KOPT-K1 (cell line): ENCODE data around the gene EGF.
"Not testable (repeated sequence)": the region's sequence is repeated elsewhere in the genome, so short reads cannot be mapped to it uniquely, and the experiment has no call there.

Experiments used
- H3K27ac ChIP-seq: fragments of 200-600 bp; sonication (generic); 2 replicates; pipeline ENCODE4 v1.5.1; 2016; ENCODE audit warnings: antibody characterized with exemption, mild to moderate bottlenecking, low read depth, low read length; ENCODE audit not compliant: poor library complexity, severe bottlenecking
- H3K36me3 ChIP-seq: fragments of 200-600 bp; sonication (generic); 2 replicates; pipeline ENCODE4 v1.5.1; 2017; ENCODE audit warnings: antibody characterized with exemption, mild to moderate bottlenecking, low read length, moderate library complexity; ENCODE audit not compliant: insufficient read depth
- H3K9me3 ChIP-seq: fragments of 200-600 bp; sonication (generic); 2 replicates; pipeline ENCODE4 v1.5.1; 2017; ENCODE audit warnings: antibody characterized with exemption, low read length, mild to moderate bottlenecking; ENCODE audit not compliant: insufficient read depth, poor library complexity, severe bottlenecking

EGF gene

GRCh38 chr4:110009550-110009949 lies 96.9 kb downstream of the EGF start:
- Histone ChIP-seq H3K36me3 (no peaks in the 10 kb centered on the region), H3K9me3 (no peaks in the 10 kb centered on the region), H3K27ac (no peak overlapping the region)

- no peak overlapping the region for H3K27ac ChIP-seq
- H3K36me3 ChIP-seq = no peaks in the 10 kb centered on the region
- H3K9me3 ChIP-seq = no peaks in the 10 kb centered on the region
Observed at GRCh38 chr4:110010797-110011196, 98.1 kb downstream of the EGF start.

DNA sequence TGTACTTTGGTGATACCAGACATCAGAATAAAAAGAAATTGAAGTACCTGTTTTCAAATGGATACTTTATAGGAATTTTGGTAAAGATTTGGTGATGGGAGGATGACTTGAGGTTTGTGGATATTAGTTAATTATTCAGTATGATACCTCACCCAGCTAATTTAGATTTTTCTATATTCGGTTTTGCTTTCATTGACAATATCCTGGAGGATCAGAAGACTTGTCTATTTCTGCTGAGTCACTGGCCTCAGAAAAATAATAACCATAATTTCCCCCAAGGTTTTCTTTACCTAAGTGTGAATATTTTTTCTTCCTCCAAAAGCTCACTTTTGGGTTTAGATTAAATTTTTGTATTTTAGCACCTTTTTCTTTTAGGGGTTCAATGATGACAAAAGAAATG lies 100.2 kb downstream of the EGF start:
- H3K36me3 ChIP-seq = no peaks in the 10 kb centered on the region
- no peak overlapping the region for H3K27ac ChIP-seq
- H3K9me3 ChIP-seq = peaks cover 5% of the 10 kb centered on the region

DNA sequence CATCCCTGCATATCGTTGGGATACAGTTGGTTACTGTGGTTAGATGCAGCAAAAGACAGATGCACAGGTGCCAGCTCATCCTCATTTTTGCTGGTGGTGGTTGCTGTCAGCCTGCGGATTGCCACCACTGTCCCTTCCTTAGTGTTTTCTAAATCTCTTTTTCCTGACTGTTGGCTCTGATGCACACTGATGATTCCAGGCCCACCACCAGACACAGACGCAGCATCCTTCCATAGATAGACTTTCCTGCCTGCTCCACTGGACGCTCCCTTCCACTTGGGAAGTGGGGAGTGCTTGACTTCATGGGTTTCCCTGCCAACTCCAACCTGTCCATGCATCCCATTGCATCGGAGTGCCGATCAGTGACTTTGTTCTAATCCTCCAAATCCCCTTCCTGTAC lies 101.5 kb downstream of the EGF start:
- no peaks in the 10 kb centered on the region for H3K36me3 ChIP-seq
- H3K27ac ChIP-seq = no peak overlapping the region

DNA sequence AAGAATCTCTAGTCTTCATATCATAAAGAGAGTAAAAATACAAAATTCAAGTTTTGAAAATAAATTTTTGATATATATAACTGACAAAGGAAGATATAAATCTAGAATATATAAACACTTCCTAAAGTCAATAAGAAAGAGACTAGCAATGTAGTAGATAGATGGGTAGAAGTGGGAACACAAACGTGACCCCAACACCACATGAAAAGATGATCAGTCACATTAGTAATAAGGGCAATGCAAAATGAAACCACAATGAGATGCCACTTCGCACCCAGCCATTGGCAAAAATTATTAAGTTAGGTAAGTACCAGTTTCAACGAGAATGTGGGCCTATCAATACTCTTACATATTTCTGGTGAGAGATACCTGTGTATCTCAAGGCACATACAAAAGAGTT lies 106.5 kb downstream of the EGF start:
- Histone ChIP-seq H3K36me3 (no peaks in the 10 kb centered on the region), H3K9me3 (peaks cover 5% of the 10 kb centered on the region), H3K27ac (no peak overlapping the region)

More for the DNA sequence above, 101.5 kb downstream of the EGF start:
- H3K9me3 ChIP-seq = peaks cover 5% of the 10 kb centered on the region

- no peaks in the 10 kb centered on the region for H3K36me3 ChIP-seq
- H3K9me3 ChIP-seq = peaks cover 5% of the 10 kb centered on the region
- H3K27ac ChIP-seq = no peak overlapping the region
Observed at GRCh38 chr4:110020139-110020538, 107.5 kb downstream of the EGF start.

DNA sequence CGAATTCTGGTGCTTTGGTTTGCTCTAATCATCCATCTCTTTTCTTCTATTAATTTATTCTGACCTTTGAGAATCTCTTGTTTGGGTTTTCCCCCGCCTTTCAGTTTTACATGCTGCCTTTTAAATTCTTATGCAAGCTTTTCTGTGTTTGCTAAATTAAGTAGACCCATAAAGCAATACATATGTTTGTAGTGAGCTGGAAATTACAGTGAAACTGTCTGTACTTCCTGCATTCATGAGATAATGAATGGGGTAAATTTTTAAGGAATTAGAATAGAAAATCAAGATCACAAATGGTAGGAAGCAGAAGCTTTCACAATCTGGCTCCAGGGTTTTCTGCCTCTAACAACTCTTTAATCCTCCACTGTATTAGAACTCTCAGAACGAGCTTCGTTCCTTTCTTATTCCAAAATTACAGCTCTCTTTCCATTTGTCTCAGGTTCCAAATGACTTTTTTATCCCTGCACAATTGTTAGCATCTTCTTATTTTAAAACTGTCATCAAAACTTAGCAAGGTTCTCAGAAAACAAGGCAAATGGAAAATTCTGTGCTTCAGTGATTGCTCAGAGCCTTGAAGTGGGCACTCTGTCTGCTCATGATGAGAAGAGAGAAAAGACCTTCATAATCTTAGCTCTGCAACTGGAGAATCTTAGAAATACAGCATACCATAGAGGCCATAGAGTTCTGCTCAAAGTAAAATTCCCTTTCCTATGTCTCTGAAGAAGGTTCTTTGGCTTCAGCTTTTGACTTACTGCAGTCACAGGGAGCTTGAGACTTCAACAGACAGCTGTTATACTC lies 108.2 kb downstream of the EGF start:
- Histone ChIP-seq H3K9me3 (peaks cover 5% of the 10 kb centered on the region), H3K27ac (no peak overlapping the region), H3K36me3 (no peaks in the 10 kb centered on the region)

- Histone ChIP-seq H3K27ac (no peak overlapping the region), H3K36me3 (no peaks in the 10 kb centered on the region), H3K9me3 (no peaks in the 10 kb centered on the region)
Observed at GRCh38 chr4:110022457-110022856, 109.8 kb downstream of the EGF start.

DNA sequence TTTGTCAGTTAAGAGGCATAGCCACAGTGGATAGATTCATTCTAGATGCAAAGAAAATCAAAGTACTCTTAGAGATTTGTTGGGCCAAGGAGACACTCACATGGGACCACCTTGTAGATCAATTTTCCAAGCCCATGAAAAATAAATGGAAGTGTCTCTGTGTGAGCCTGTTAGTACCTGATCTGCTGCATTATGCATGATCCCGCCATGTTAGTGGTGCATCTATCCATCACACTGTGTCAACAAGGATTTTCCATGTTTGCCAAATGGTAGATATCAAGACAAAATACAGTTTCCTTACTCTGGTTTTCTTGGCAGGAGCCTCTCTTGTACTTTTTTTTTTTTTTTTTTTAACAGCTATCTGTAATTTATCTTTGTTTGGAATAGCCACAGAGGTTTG lies 112.4 kb downstream of the EGF start:
- Histone ChIP-seq H3K36me3 (no peaks in the 10 kb centered on the region), H3K27ac (no peak overlapping the region), H3K9me3 (no peaks in the 10 kb centered on the region)

- H3K9me3 ChIP-seq = peaks cover 2% of the 10 kb centered on the region
- H3K36me3 ChIP-seq = no peaks in the 10 kb centered on the region
- H3K27ac ChIP-seq = no peak overlapping the region
Observed at GRCh38 chr4:110025718-110026117, 113.0 kb downstream of the EGF start.

DNA sequence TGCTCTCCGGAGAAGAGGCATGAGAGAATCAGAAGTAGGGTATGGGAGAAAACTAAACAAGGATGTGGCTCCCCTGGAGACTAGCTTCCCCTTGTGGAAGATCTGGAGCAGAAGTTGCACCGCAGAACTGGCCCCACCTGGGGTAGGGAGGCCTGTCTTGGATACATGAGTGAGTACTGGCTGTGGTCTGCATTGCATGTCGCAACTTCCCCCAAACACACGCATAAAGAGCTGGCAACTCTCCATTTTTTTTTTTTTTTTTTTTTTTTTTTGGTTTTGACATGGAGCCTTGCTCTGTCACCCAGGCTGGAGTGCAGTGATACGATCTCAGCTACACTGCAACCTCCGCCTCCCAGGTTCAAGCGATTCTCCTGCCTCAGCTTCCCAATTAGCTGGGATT lies 119.9 kb downstream of the EGF start:
- Histone ChIP-seq H3K9me3 (peaks cover 9% of the 10 kb centered on the region), H3K27ac (no peak overlapping the region), H3K36me3 (no peaks in the 10 kb centered on the region)

GRCh38 chr4:110033355-110034025 lies 120.8 kb downstream of the EGF start:
- no peak overlapping the region for H3K27ac ChIP-seq
- H3K36me3 ChIP-seq = no peaks in the 10 kb centered on the region
- peaks cover 9% of the 10 kb centered on the region for H3K9me3 ChIP-seq

DNA sequence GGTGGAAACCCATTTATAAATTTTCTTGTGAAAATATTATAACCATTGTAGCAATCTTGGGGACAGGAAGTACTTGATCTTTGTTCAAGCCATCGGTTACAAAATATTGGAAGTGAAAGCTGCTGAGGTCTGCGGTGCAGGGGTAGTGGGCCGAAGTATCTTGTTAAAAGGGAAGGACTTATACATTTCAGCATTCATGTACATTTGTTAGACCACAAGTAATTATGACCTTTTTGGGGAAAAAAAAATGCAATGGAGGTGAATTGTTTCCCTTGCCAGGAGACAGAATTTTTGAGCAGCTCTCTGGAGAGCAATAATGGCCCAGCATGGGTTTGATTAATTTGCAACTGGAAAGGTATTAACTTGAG lies 121.3 kb downstream of the EGF start:
- H3K36me3 ChIP-seq = no peaks in the 10 kb centered on the region
- peaks cover 9% of the 10 kb centered on the region for H3K9me3 ChIP-seq
- H3K27ac ChIP-seq = no peak overlapping the region

- not testable (repeated sequence) for H3K9me3 ChIP-seq, H3K36me3 ChIP-seq, H3K27ac ChIP-seq
Observed at GRCh38 chr4:110039164-110039563, 126.5 kb downstream of the EGF start.

GRCh38 chr4:110041735-110042134 lies 129.1 kb downstream of the EGF start:
- Histone ChIP-seq H3K27ac (no peak overlapping the region), H3K36me3 (no peaks in the 10 kb centered on the region)

More at GRCh38 chr4:110041735-110042134, 129.1 kb downstream of the EGF start:
- no peaks in the 10 kb centered on the region for H3K9me3 ChIP-seq
